Loucy (cell line): ENCODE results near the gene DGCR6.
"Not testable (repeated sequence)": the region's sequence is repeated elsewhere in the genome, so short reads cannot be mapped to it uniquely, and the experiment has no call there.

Experiments
- H2AFZ ChIP-seq: fragments of 200-600 bp; sonication (generic); 2 replicates; pipeline ENCODE4 v1.6.0; 2016; ENCODE audit warnings: antibody characterized with exemption, mild to moderate bottlenecking, low read length, moderate library complexity
- H3F3A ChIP-seq: fragments of 200-600 bp; 2 replicates; pipeline ENCODE4 v1.6.0; 2016; ENCODE audit warnings: antibody characterized with exemption, low read depth, mild to moderate bottlenecking
- H3K27me3 ChIP-seq: fragments of 200-600 bp; sonication (generic); 2 replicates; pipeline ENCODE4 v1.6.1; 2014; ENCODE audit warnings: low read length, mild to moderate bottlenecking; ENCODE audit not compliant: insufficient read depth, poor library complexity, severe bottlenecking
- H3K36me3 ChIP-seq: fragments of 200-600 bp; sonication (generic); 2 replicates; pipeline ENCODE4 v1.6.1; 2016; ENCODE audit warnings: low read length; ENCODE audit not compliant: insufficient read depth
- H3K4me1 ChIP-seq: fragments of 200-600 bp; sonication (generic); 2 replicates; pipeline ENCODE4 v1.5.1; 2014; ENCODE audit warnings: low read length, mild to moderate bottlenecking; ENCODE audit not compliant: insufficient read depth, poor library complexity, severe bottlenecking
- H3K4me2 ChIP-seq: fragments of 200-600 bp; sonication (generic); 2 replicates; pipeline ENCODE4 v1.6.0; 2014; ENCODE audit warnings: antibody characterized with exemption, low read length, low read depth, mild to moderate bottlenecking; ENCODE audit not compliant: poor library complexity, severe bottlenecking
- H3K4me3 ChIP-seq: fragments of 200-600 bp; sonication (generic); 2 replicates; pipeline ENCODE4 v1.5.1; 2014; ENCODE audit warnings: low read length, mild to moderate bottlenecking, mixed read lengths; ENCODE audit not compliant: poor library complexity, severe bottlenecking
- H3K79me2 ChIP-seq: fragments of 200-600 bp; sonication (generic); 2 replicates; pipeline ENCODE4 v1.6.1; 2014; ENCODE audit warnings: low read length; ENCODE audit not compliant: insufficient read depth
- H3K9ac ChIP-seq: fragments of 200-600 bp; sonication (generic); 2 replicates; pipeline ENCODE4 v1.6.0; 2014; ENCODE audit warnings: mild to moderate bottlenecking, low read depth, low read length, moderate library complexity; ENCODE audit not compliant: poor library complexity, severe bottlenecking
- H3K9me2 ChIP-seq: fragments of 200-600 bp; sonication (generic); replicated peaks from 2 replicates; pipeline ENCODE4 v1.6.1; 2016; ENCODE audit warnings: low read depth, low read length, mixed read lengths
- H3K9me3 ChIP-seq: fragments of 200-600 bp; sonication (generic); 2 replicates; pipeline ENCODE4 v1.6.1; 2014; ENCODE audit warnings: mild to moderate bottlenecking, antibody characterized with exemption, low read length, low read depth; ENCODE audit not compliant: insufficient read depth
- H4K20me1 ChIP-seq: fragments of 200-600 bp; sonication (generic); 2 replicates; pipeline ENCODE4 v1.6.0; 2014; ENCODE audit warnings: antibody characterized with exemption, low read length, mild to moderate bottlenecking; ENCODE audit not compliant: insufficient read depth, poor library complexity, severe bottlenecking
- CTCF ChIP-seq: fragments of 200-600 bp; sonication (generic); conservative IDR thresholded peaks from 2 replicates; pipeline ENCODE4 v1.5.1; 2014; ENCODE audit warnings: mild to moderate bottlenecking, antibody characterized with exemption, low read length
- EZH2phosphoT487 ChIP-seq: fragments of 200-600 bp; IDR thresholded peaks from 2 replicates; pipeline ENCODE4 v1.6.1; 2018; ENCODE audit warnings: antibody characterized with exemption, mild to moderate bottlenecking, moderate library complexity, borderline replicate concordance

The DGCR6 gene

GRCh38 chr22:18950141-18950540, 44.0 kb downstream of the DGCR6 start:
- no peaks in the 10 kb centered on the region for H3K79me2 ChIP-seq
- H3K27me3 ChIP-seq = no peaks in the 10 kb centered on the region
- H3F3A ChIP-seq = no peaks in the 10 kb centered on the region
- no peaks in the 10 kb centered on the region for H3K9me2 ChIP-seq
- H3K9me3 ChIP-seq = no peaks in the 10 kb centered on the region
- H3K4me2 ChIP-seq = no peak overlapping the region
- no peaks in the 10 kb centered on the region for H3K36me3 ChIP-seq
- H3K4me3 ChIP-seq = no peak overlapping the region
- H3K9ac ChIP-seq = no peak overlapping the region
- H2AFZ ChIP-seq = no peak overlapping the region
- TF ChIP-seq CTCF = no peak
- no peak for TF ChIP-seq EZH2phosphoT487
- H4K20me1 ChIP-seq = no peaks in the 10 kb centered on the region
- no peaks in the 10 kb centered on the region for H3K4me1 ChIP-seq

- Histone ChIP-seq H3K36me3 (no peaks in the 10 kb centered on the region), H3K4me1 (no peaks in the 10 kb centered on the region), H3K9me3 (no peaks in the 10 kb centered on the region), H3K27me3 (no peaks in the 10 kb centered on the region), H3K4me2 (no peak overlapping the region), H4K20me1 (no peaks in the 10 kb centered on the region), H3K9ac (no peak overlapping the region), H3K4me3 (no peak overlapping the region), H3K9me2 (no peaks in the 10 kb centered on the region), H3K79me2 (no peaks in the 10 kb centered on the region), H2AFZ (no peak overlapping the region), H3F3A (no peaks in the 10 kb centered on the region)
- TF ChIP-seq EZH2phosphoT487 = no peak
- no peak for TF ChIP-seq CTCF
Observed at GRCh38 chr22:18952022-18952421, 45.9 kb downstream of the DGCR6 start.

GRCh38 chr22:18953128-18953527, 47.0 kb downstream of the DGCR6 start:
- not testable (repeated sequence) for H3K4me3 ChIP-seq, H3K9me3 ChIP-seq, H3K4me2 ChIP-seq, H3K36me3 ChIP-seq, H3K27me3 ChIP-seq, H4K20me1 ChIP-seq, H3K9ac ChIP-seq, H3K4me1 ChIP-seq, H2AFZ ChIP-seq, H3K9me2 ChIP-seq, H3K79me2 ChIP-seq, H3F3A ChIP-seq

- H3K4me2 ChIP-seq, H3F3A ChIP-seq, H3K79me2 ChIP-seq, H3K9ac ChIP-seq, H2AFZ ChIP-seq, H3K4me1 ChIP-seq, H4K20me1 ChIP-seq, H3K9me2 ChIP-seq, H3K36me3 ChIP-seq, H3K4me3 ChIP-seq, H3K27me3 ChIP-seq, H3K9me3 ChIP-seq: not testable (repeated sequence)
- peak; percentile 66 for TF ChIP-seq CTCF
Observed at GRCh38 chr22:18954303-18954989, 48.3 kb downstream of the DGCR6 start.
